GM23248 (cell line): ENCODE data around the gene TSC22D1.

Experiments used
- EZH2 ChIP-seq: fragments of 200-600 bp; sonication (generic); IDR thresholded peaks from 2 replicates; pipeline ENCODE4 v1.6.1; 2018; ENCODE audit warnings: antibody characterized with exemption, mild to moderate bottlenecking; ENCODE audit not compliant: insufficient read depth, poor library complexity, severe bottlenecking
- EZH2phosphoT487 ChIP-seq: fragments of 200-600 bp; sonication (generic); IDR thresholded peaks from 2 replicates; pipeline ENCODE4 v1.6.1; 2018; ENCODE audit warnings: antibody characterized with exemption, moderate library complexity, mild to moderate bottlenecking, low read depth; ENCODE audit not compliant: insufficient read depth

- no peak for TF ChIP-seq EZH2
- TF ChIP-seq EZH2phosphoT487: no peak
These were observed 127.3 kb downstream of the TSC22D1 start for GRCh38 chr13:44448875-44449274.
